WTC11 (cell line): ENCODE data around the gene TOR4A. TPM values are rescaled to one million over a fixed set of nuclear protein-coding genes. Genes with fewer than 3 reads are reported as not detected.

Experiments used
- ATAC-seq: fragments of 200-7000 bp; cut with Tn5 transposase; 2 replicates; pipeline ENCODE4 v1.10.0; 2021; ENCODE audit warnings: mild to moderate bottlenecking, moderate library complexity
- CTCF ChIA-PET: fragments of 300-600 bp; sonication (Branson Sonifier 250); formaldehyde crosslinking; loops from one replicate; lab custom pipeline; 2021; ENCODE audit warnings: antibody characterized with exemption; lab: Charles Lee
- POLR2A ChIA-PET: fragments of 350-600 bp; sonication (Branson Sonifier 250); formaldehyde crosslinking; loops from one replicate; lab custom pipeline; 2021; ENCODE audit warnings: antibody characterized with exemption; lab: Charles Lee
- DNase-seq: peaks from one replicate; pipeline ENCODE4 v3.0.0; 2021; ENCODE audit warnings: low spot score
- H3K27ac Mint-ChIP-seq: 2 replicates; pipeline ENCODE4 v1.8.0; 2021; ENCODE audit warnings: mixed read lengths
- H3K27me3 Mint-ChIP-seq: 2 replicates; pipeline ENCODE4 v1.8.0; 2021; ENCODE audit warnings: low read depth, mild to moderate bottlenecking, moderate library complexity, mixed read lengths
- H3K36me3 Mint-ChIP-seq: 2 replicates; pipeline ENCODE4 v1.8.0; 2021; ENCODE audit warnings: mixed read lengths
- H3K4me1 Mint-ChIP-seq: 2 replicates; pipeline ENCODE4 v1.8.0; 2022; ENCODE audit warnings: mixed read lengths
- H3K4me3 Mint-ChIP-seq: 2 replicates; pipeline ENCODE4 v1.8.0; 2021; ENCODE audit warnings: mild to moderate bottlenecking, moderate library complexity, mixed read lengths
- H3K9me3 Mint-ChIP-seq: 2 replicates; pipeline ENCODE4 v1.8.0; 2021; ENCODE audit warnings: mixed read lengths
- CBFB ChIP-seq: sonication (generic); formaldehyde crosslinking; IDR thresholded peaks from 2 replicates; pipeline ENCODE4 v1.8.1; 2022; ENCODE audit warnings: mild to moderate bottlenecking, low read depth, missing genetic modification reagents
- KAT7 ChIP-seq: sonication (generic); formaldehyde crosslinking; IDR thresholded peaks from 2 replicates; pipeline ENCODE4 v1.8.1; 2023; ENCODE audit warnings: missing genetic modification reagents, mild to moderate bottlenecking, borderline replicate concordance
- NFATC4 ChIP-seq: fragments of 250-450 bp; sonication (Bioruptor Pico); IDR thresholded peaks from 2 replicates; pipeline ENCODE4 v1.9.0; 2021; ENCODE audit warnings: mild to moderate bottlenecking
- SMAD3 ChIP-seq: sonication (generic); formaldehyde crosslinking; IDR thresholded peaks from 2 replicates; pipeline ENCODE4 v1.8.0; 2022; ENCODE audit warnings: missing genetic modification reagents, mild to moderate bottlenecking, borderline replicate concordance
- ZBTB43 ChIP-seq: sonication (generic); formaldehyde crosslinking; IDR thresholded peaks from 2 replicates; pipeline ENCODE4 v1.8.1; 2023; ENCODE audit warnings: mild to moderate bottlenecking, missing genetic modification reagents
- ZNF512 ChIP-seq: sonication (generic); formaldehyde crosslinking; IDR thresholded peaks from 2 replicates; pipeline ENCODE4 v1.8.1; 2022; ENCODE audit warnings: missing genetic modification reagents, borderline replicate concordance
- total RNA-seq: library from RNA; stranded (reverse); gene quantifications from 3 replicates; pipeline ENCODE4 v1.2.3, GENCODE V29; 2021

TOR4A gene
- total RNA-seq, 1 experiment from 2014 or later = 7.3 TPM

GRCh38 chr9:137331929-137332328, 54.4 kb downstream of the TOR4A start:
- peaks cover 56% of the 10 kb centered on the region for H3K9me3 Mint-ChIP-seq

More at GRCh38 chr9:137331929-137332328, 54.4 kb downstream of the TOR4A start:
- DNase-seq = no peak
- ATAC-seq = no peak
- H3K27ac Mint-ChIP-seq = no peak overlapping the region
- ChIA-PET POLR2A (no interaction called here), CTCF (no interaction called here)
- TF ChIP-seq KAT7 (no peak), NFATC4 (no peak), ZBTB43 (no peak), CBFB (CRISPR knock-in tag) (no peak), ZNF512 (CRISPR knock-in tag) (no peak), SMAD3 (no peak)
- H3K4me1 Mint-ChIP-seq = no peaks in the 10 kb centered on the region
- H3K4me3 Mint-ChIP-seq = no peak overlapping the region
- H3K27me3 Mint-ChIP-seq = peaks cover 5% of the 10 kb centered on the region; the same call in 1 of the 2 replicates
- H3K36me3 Mint-ChIP-seq = peaks cover 29% of the 10 kb centered on the region

Other genes starting within 250 kb of the TOR4A start
- gene ABCA2, start 249.5 kb upstream of the TOR4A start, total RNA-seq = 19.2 to 28.3 TPM (median 25.9 TPM) in 3 replicates
- gene FUT7, start 245.6 kb upstream of the TOR4A start, total RNA-seq = not detected in 3 replicates
- 64.3 to 68.8 TPM (median 64.5 TPM) in 3 replicates for gene NPDC1, start 231.5 kb upstream of the TOR4A start, total RNA-seq
- gene ENTPD2, start 223.7 kb upstream of the TOR4A start, total RNA-seq = 8.3 to 9.6 TPM (median 9.2 TPM) in 3 replicates
- gene SAPCD2, start 207.2 kb upstream of the TOR4A start, total RNA-seq = 52.0 to 67.0 TPM (median 53.6 TPM) in 3 replicates
- gene UAP1L1, start 200.2 kb upstream of the TOR4A start, total RNA-seq = 12.1 to 17.7 TPM (median 14.3 TPM) in 3 replicates
- gene MAN1B1, start 190.7 kb upstream of the TOR4A start, total RNA-seq = 44.9 to 57.1 TPM (median 47.1 TPM) in 3 replicates
- 38.9 to 43.7 TPM (median 42.1 TPM) in 3 replicates for gene DPP7, start 163.0 kb upstream of the TOR4A start, total RNA-seq
- gene GRIN1, start 138.6 kb upstream of the TOR4A start, total RNA-seq = 4.0 to 6.6 TPM (median 4.1 TPM) in 3 replicates
- gene LRRC26, start 107.7 kb upstream of the TOR4A start, total RNA-seq = 1.1 to 2.2 TPM (median 2.1 TPM) in 3 replicates
- not detected in 3 replicates for gene TMEM210, start 105.7 kb upstream of the TOR4A start, total RNA-seq
- 61.0 to 80.9 TPM (median 61.2 TPM) in 3 replicates for gene ANAPC2, start 89.2 kb upstream of the TOR4A start, total RNA-seq
- gene SSNA1, start 89.0 kb upstream of the TOR4A start, total RNA-seq = 102 to 105 TPM (median 103 TPM) in 3 replicates
- gene TPRN, start 77.0 kb upstream of the TOR4A start, total RNA-seq = 33.4 to 43.1 TPM (median 38.1 TPM) in 3 replicates
- gene TMEM203, start 72.1 kb upstream of the TOR4A start, total RNA-seq = 46.7 to 50.6 TPM (median 47.4 TPM) in 3 replicates
- 40.3 to 49.0 TPM (median 43.2 TPM) in 3 replicates for gene NDOR1, start 72.0 kb upstream of the TOR4A start, total RNA-seq
- 13.3 to 14.8 TPM (median 14.3 TPM) in 3 replicates for gene RNF208, start 55.5 kb upstream of the TOR4A start, total RNA-seq
- 2.8 to 3.5 TPM (median 2.9 TPM) in 3 replicates for gene CYSRT1, start 52.6 kb upstream of the TOR4A start, total RNA-seq
- gene RNF224, start 50.2 kb upstream of the TOR4A start, total RNA-seq = 0.32 to 0.59 TPM (median 0.41 TPM) in 3 replicates
- 0.13 to 0.23 TPM (median 0.14 TPM) in 3 replicates for gene SLC34A3, start 46.8 kb upstream of the TOR4A start, total RNA-seq
- 373 to 376 TPM (median 375 TPM) in 3 replicates for gene TUBB4B, start 36.4 kb upstream of the TOR4A start, total RNA-seq
- gene STPG3, start 26.4 kb upstream of the TOR4A start, total RNA-seq = 0.21 to 0.26 TPM in 2 of 3 replicates, not detected in the other
- gene NELFB, start 22.4 kb upstream of the TOR4A start, total RNA-seq = 93.7 to 95.0 TPM (median 94.7 TPM) in 3 replicates
- gene NRARP, start 24.5 kb downstream of the TOR4A start, total RNA-seq = 46.7 to 52.4 TPM (median 51.5 TPM) in 3 replicates
- gene EXD3, start 145.4 kb downstream of the TOR4A start, total RNA-seq = 20.4 to 23.1 TPM (median 21.2 TPM) in 3 replicates
- 2.9 to 5.9 TPM (median 4.8 TPM) in 3 replicates for gene NOXA1, start 145.7 kb downstream of the TOR4A start, total RNA-seq
- gene ENTPD8, start 163.6 kb downstream of the TOR4A start, total RNA-seq = 2.0 to 2.5 TPM (median 2.3 TPM) in 3 replicates
- 61.6 to 63.7 TPM (median 61.9 TPM) in 3 replicates for gene NSMF, start 181.6 kb downstream of the TOR4A start, total RNA-seq